ENCODE measurements around the gene KATNA1.

Gene KATNA1

GRCh38 chr6:149563928-149564325, 84.6 kb downstream of the KATNA1 start:
- Histone ChIP-seq H3K27me3 (ENCODE audit: control insufficient read depth in 1 of 2, insufficient read depth in 2 of 2, low read length in 2 of 2) (no peaks in the 10 kb centered on the region), H3K27ac (ENCODE audit: low read depth, low read length) (no peak overlapping the region), H3K36me3 (ENCODE audit: insufficient read depth, low read length) (no peaks in the 10 kb centered on the region), H3K9ac (ENCODE audit: low read length) (no peak overlapping the region), H3K4me1 (ENCODE audit: insufficient read depth, low read length) (peaks cover 7% of the 10 kb centered on the region), H3K9me3 (ENCODE audit: low read length) (no peaks in the 10 kb centered on the region), H3K4me3 (ENCODE audit: low read depth in 1 of 2, low read length in 2 of 2) (no peak overlapping the region)

- Histone ChIP-seq H3K27me3 (ENCODE audit: control insufficient read depth in 1 of 2, insufficient read depth in 2 of 2, low read length in 2 of 2) (no peaks in the 10 kb centered on the region), H3K27ac (ENCODE audit: low read depth, low read length) (no peak overlapping the region), H3K9ac (ENCODE audit: low read length) (no peak overlapping the region), H3K4me1 (ENCODE audit: insufficient read depth, low read length) (peaks cover 7% of the 10 kb centered on the region), H3K9me3 (ENCODE audit: low read length) (no peaks in the 10 kb centered on the region), H3K36me3 (ENCODE audit: insufficient read depth, low read length) (no peaks in the 10 kb centered on the region), H3K4me3 (ENCODE audit: low read depth in 1 of 2, low read length in 2 of 2) (no peak overlapping the region)
These were observed 85.1 kb downstream of the KATNA1 start for GRCh38 chr6:149563203-149563927.

GRCh38 chr6:149560736-149561135, 87.8 kb downstream of the KATNA1 start:
- H3K9ac ChIP-seq (ENCODE audit: low read length): no peak overlapping the region
- H3K4me3 ChIP-seq (ENCODE audit: low read depth in 1 of 2, low read length in 2 of 2): no peak overlapping the region

GRCh38 chr6:149559389-149559788, 89.1 kb downstream of the KATNA1 start:
- Histone ChIP-seq H3K4me3 (ENCODE audit: low read depth in 1 of 2, low read length in 2 of 2) (no peak overlapping the region), H3K4me1 (ENCODE audit: insufficient read depth, low read length) (no peaks in the 10 kb centered on the region), H3K27me3 (ENCODE audit: control insufficient read depth in 1 of 2, insufficient read depth in 2 of 2, low read length in 2 of 2) (no peaks in the 10 kb centered on the region), H3K9ac (ENCODE audit: low read length) (no peak overlapping the region), H3K27ac (ENCODE audit: low read depth, low read length) (no peak overlapping the region), H3K36me3 (ENCODE audit: insufficient read depth, low read length) (no peaks in the 10 kb centered on the region), H3K9me3 (ENCODE audit: low read length) (no peaks in the 10 kb centered on the region)

More at GRCh38 chr6:149560736-149561135, 87.8 kb downstream of the KATNA1 start:
- Histone ChIP-seq H3K27ac (ENCODE audit: low read depth, low read length) (no peak overlapping the region), H3K36me3 (ENCODE audit: insufficient read depth, low read length) (no peaks in the 10 kb centered on the region), H3K9me3 (ENCODE audit: low read length) (no peaks in the 10 kb centered on the region), H3K27me3 (ENCODE audit: control insufficient read depth in 1 of 2, insufficient read depth in 2 of 2, low read length in 2 of 2) (no peaks in the 10 kb centered on the region), H3K4me1 (ENCODE audit: insufficient read depth, low read length) (no peaks in the 10 kb centered on the region)

GRCh38 chr6:149558029-149558428, 90.5 kb downstream of the KATNA1 start:
- H3K4me1 ChIP-seq (ENCODE audit: insufficient read depth, low read length): no peaks in the 10 kb centered on the region
- H3K36me3 ChIP-seq (ENCODE audit: insufficient read depth, low read length): no peaks in the 10 kb centered on the region
- H3K9ac ChIP-seq (ENCODE audit: low read length): no peak overlapping the region
- H3K27me3 ChIP-seq (ENCODE audit: control insufficient read depth in 1 of 2, insufficient read depth in 2 of 2, low read length in 2 of 2): no peaks in the 10 kb centered on the region
- no peak overlapping the region for H3K4me3 ChIP-seq (ENCODE audit: low read depth in 1 of 2, low read length in 2 of 2)
- H3K9me3 ChIP-seq (ENCODE audit: low read length): no peaks in the 10 kb centered on the region
- H3K27ac ChIP-seq (ENCODE audit: low read depth, low read length): no peak overlapping the region

- Histone ChIP-seq H3K9ac (ENCODE audit: low read length) (no peak overlapping the region), H3K27ac (ENCODE audit: low read depth, low read length) (no peak overlapping the region), H3K4me3 (ENCODE audit: low read depth in 1 of 2, low read length in 2 of 2) (no peak overlapping the region), H3K4me1 (ENCODE audit: insufficient read depth, low read length) (no peaks in the 10 kb centered on the region), H3K36me3 (ENCODE audit: insufficient read depth, low read length) (no peaks in the 10 kb centered on the region), H3K27me3 (ENCODE audit: control insufficient read depth in 1 of 2, insufficient read depth in 2 of 2, low read length in 2 of 2) (no peaks in the 10 kb centered on the region), H3K9me3 (ENCODE audit: low read length) (no peaks in the 10 kb centered on the region)
These were observed 96.6 kb downstream of the KATNA1 start for GRCh38 chr6:149551920-149552319.

- Histone ChIP-seq H3K36me3 (ENCODE audit: insufficient read depth, low read length) (no peaks in the 10 kb centered on the region), H3K4me1 (ENCODE audit: insufficient read depth, low read length) (peaks cover 25% of the 10 kb centered on the region), H3K9me3 (ENCODE audit: low read length) (no peaks in the 10 kb centered on the region), H3K9ac (ENCODE audit: low read length) (peak within 1 kb of the TSS; percentile 100), H3K27ac (ENCODE audit: low read depth, low read length) (peak within 1 kb of the TSS; percentile 92), H3K27me3 (ENCODE audit: control insufficient read depth in 1 of 2, insufficient read depth in 2 of 2, low read length in 2 of 2) (no peaks in the 10 kb centered on the region), H3K4me3 (ENCODE audit: low read depth in 1 of 2, low read length in 2 of 2) (peak within 1 kb of the TSS; percentile 88 to 100)
These were observed 102.6 kb downstream of the KATNA1 start, which contains the start of gene PPIL4 for GRCh38 chr6:149545754-149546471. PPIL4 (minus strand) TSS chr6:149546043; CDS start chr6:149546005, 38 bp downstream.

GRCh38 chr6:149545258-149545753, 103.2 kb downstream of the KATNA1 start:
- Histone ChIP-seq H3K4me1 (ENCODE audit: insufficient read depth, low read length) (peaks cover 25% of the 10 kb centered on the region), H3K36me3 (ENCODE audit: insufficient read depth, low read length) (no peaks in the 10 kb centered on the region), H3K27me3 (ENCODE audit: control insufficient read depth in 1 of 2, insufficient read depth in 2 of 2, low read length in 2 of 2) (no peaks in the 10 kb centered on the region), H3K27ac (ENCODE audit: low read depth, low read length) (peak overlapping the region; percentile 92), H3K9me3 (ENCODE audit: low read length) (no peaks in the 10 kb centered on the region), H3K9ac (ENCODE audit: low read length) (peak overlapping the region; percentile 100), H3K4me3 (ENCODE audit: low read depth in 1 of 2, low read length in 2 of 2) (peak overlapping the region; percentile 88 to 100)
